Uterus (tissue), 4 donors: ENCODE measurements around the gene PREB. TPM values are rescaled to one million over a fixed set of nuclear protein-coding genes. Genes with fewer than 3 reads are reported as not detected.

Source experiments
- DNase-seq, 2 donors: peaks; one replicate each; pipeline ENCODE4 v3.0.0-alpha.2; 2019 to 2020
- H3K27ac ChIP-seq, 2 donors: fragments of 200-600 bp; sonication (generic); 1 replicate in 1 of 2; 2 replicates in 1 of 2; pipeline ENCODE4 v1.5.1; 2016 to 2018
- H3K27me3 ChIP-seq, 2 donors: fragments of 200-600 bp; sonication (generic); one replicate each; pipeline ENCODE4 v1.5.1; 2018 to 2019; ENCODE audit warnings: control low read depth in 1 of 2
- H3K36me3 ChIP-seq, 2 donors: fragments of 200-600 bp; sonication (generic); one replicate each; pipeline ENCODE4 v1.5.1; 2019; ENCODE audit warnings: control low read depth in 1 of 2
- H3K4me1 ChIP-seq, 2 donors: fragments of 200-600 bp; sonication (generic); one replicate each; pipeline ENCODE4 v1.5.1; 2018 to 2019; ENCODE audit warnings: control low read depth in 1 of 2
- H3K4me3 ChIP-seq, 2 donors: fragments of 200-600 bp; sonication (generic); 1 replicate in 1 of 2; 2 replicates in 1 of 2; pipeline ENCODE4 v1.5.1; 2018 to 2019; ENCODE audit warnings: mild to moderate bottlenecking in 1 of 2
- H3K9me3 ChIP-seq, 2 donors: fragments of 200-600 bp; sonication (generic); one replicate each; pipeline ENCODE4 v1.5.1; 2019; ENCODE audit warnings: control low read depth in 1 of 2
- CTCF ChIP-seq, 4 experiments: fragments of 200-600 bp in 2 of 4; fragments of 450-650 bp in 2 of 4; sonication (generic) in 2 of 4; IDR thresholded peaks; one replicate each; pipeline ENCODE4 v1.5.1; 2016 to 2019; ENCODE audit warnings: antibody characterized with exemption in 4 of 4, mild to moderate bottlenecking in 2 of 4, moderate library complexity in 1 of 4
- POLR2A ChIP-seq, 2 donors: fragments of 450-650 bp; IDR thresholded peaks; one replicate each; pipeline ENCODE4 v1.6.1; 2016; ENCODE audit warnings: antibody characterized with exemption in 2 of 2, mild to moderate bottlenecking in 1 of 2, moderate library complexity in 1 of 2
- intact Hi-C: fragments of 100-400 bp; cut with DNase I; formaldehyde crosslinking; loops from one replicate; pipeline ENCODE4 v1.15.1; 2023; ENCODE audit warnings: low total_unique reads
- total RNA-seq, 4 donors: library from RNA; depleted of rRNA in 3 of 4; stranded (reverse); fragments of >200 nt in 3 of 4; gene quantifications; one replicate each; pipeline versions ENCODE4 v1.1.0 to v1.2.4, GENCODE V29; 2014 to 2023
- donor health status: DM: yes; HTN: yes; CAD: no.

Gene PREB
- total RNA-seq, 4 donors from 2014 or later, result 37.7 to 91.0 (median 62.9) TPM

DNA sequence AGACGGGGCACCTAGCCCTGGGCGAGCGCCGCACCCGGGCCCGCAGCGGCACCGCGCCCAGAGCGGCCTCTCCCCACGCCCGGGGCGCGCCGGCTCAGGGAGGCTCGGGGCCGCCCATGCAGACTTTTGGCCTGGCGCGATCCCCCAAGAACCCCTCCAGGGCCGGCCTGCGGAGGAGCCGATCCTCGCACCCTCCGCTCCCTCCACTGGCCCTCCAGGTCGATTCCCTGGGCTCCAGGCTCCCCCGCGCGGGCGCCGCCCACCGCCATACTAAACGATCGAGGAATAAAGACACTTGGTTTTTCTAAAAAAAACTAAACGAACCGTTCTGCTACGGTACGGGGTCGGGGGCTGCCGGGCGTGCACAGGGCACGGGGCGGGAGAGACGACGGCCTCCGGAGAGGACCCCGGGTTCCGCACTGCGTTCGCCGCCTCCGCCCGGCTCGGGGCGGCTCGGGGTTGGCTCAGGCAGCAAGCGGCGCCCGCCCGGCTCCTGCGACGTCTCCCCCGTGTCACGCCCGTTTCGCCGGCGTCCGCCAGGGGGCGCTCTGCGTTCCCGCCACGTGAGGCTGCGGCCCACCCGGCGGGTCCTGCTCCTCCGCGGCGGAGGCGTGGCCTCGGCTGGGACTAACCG lies 48.2 kb downstream of the PREB start:
- intact Hi-C loops, result no loop called here
- peak overlapping the region; percentile 48 to 62 for H3K4me3 ChIP-seq
- peak; percentile 92 to 98 for DNase-seq
- H3K27ac ChIP-seq, result peak overlapping the region; percentile 82 to 85
- no peaks in the 10 kb centered on the region for H3K36me3 ChIP-seq
- H3K4me1 ChIP-seq, result peaks cover 5 to 23% of the 10 kb centered on the region in 2 donors
- TF ChIP-seq POLR2A (IDR thresholded peaks at IDR 0.05) (peak; percentile 47 to 61), CTCF (IDR thresholded peaks at IDR 0.05) (peak; percentile 66 to 98 (median 94))
- no peaks in the 10 kb centered on the region for H3K9me3 ChIP-seq
- H3K27me3 ChIP-seq, result no peaks in the 10 kb centered on the region

DNA sequence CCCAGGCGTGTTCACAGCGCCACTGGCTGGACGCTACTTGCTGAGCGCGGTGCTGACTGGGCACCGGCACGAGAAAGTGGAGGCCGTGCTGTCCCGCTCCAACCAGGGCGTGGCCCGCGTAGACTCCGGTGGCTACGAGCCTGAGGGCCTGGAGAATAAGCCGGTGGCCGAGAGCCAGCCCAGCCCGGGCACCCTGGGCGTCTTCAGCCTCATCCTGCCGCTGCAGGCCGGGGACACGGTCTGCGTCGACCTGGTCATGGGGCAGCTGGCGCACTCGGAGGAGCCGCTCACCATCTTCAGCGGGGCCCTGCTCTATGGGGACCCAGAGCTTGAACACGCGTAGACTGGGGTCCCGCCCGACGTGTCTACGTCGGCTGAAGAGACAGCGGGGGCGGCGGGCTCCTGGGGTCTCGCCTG lies 48.8 kb downstream of the PREB start:
- no peaks in the 10 kb centered on the region for H3K9me3 ChIP-seq
- peak overlapping the region; percentile 82 to 85 for H3K27ac ChIP-seq
- peak; percentile 75 to 80 for DNase-seq
- intact Hi-C loops, result no loop called here
- no peaks in the 10 kb centered on the region for H3K27me3 ChIP-seq
- peaks cover 5 to 23% of the 10 kb centered on the region in 2 donors for H3K4me1 ChIP-seq
- TF ChIP-seq CTCF (IDR thresholded peaks at IDR 0.05), result peak; percentile 52 to 62 (median 58)
- no peak for TF ChIP-seq POLR2A (IDR thresholded peaks at IDR 0.05)
- H3K4me3 ChIP-seq, result peak overlapping the region; percentile 48 to 62
- H3K36me3 ChIP-seq, result no peaks in the 10 kb centered on the region

DNA sequence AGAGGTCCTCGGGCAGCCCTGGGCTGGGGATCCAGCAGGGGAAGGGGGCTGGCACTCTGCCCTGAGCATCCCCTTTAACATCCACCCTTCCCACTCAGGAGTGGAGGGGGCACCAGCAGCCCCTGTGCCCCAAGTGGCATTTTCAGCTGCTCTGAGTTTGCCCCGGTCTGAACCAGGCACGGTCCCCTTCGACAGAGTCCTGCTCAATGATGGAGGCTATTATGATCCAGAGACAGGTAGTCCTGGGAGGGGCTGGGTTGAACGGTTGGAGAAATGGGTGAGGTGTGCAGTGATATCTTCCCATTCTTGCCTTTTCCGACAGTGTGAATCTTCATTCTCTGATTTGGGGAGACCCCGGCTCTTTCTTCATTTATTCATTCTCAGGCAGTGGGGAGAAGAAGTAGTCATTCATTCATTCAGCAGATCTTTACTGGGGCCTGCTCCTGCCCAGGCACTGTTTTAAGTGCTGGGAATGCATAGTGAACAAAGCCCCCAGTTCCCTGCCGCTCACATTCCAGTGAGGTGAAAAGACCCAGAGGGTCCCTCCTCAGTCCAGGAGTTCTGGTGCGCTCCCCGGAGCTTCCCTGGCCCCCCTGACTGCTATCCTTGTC lies 49.3 kb downstream of the PREB start:
- H3K27me3 ChIP-seq, result no peaks in the 10 kb centered on the region
- H3K27ac ChIP-seq, result peak overlapping the region; percentile 82 to 85
- peak overlapping the region; percentile 48 to 62 for H3K4me3 ChIP-seq
- no peaks in the 10 kb centered on the region for H3K9me3 ChIP-seq
- H3K4me1 ChIP-seq, result peaks cover 5 to 23% of the 10 kb centered on the region in 2 donors
- intact Hi-C loops, result no loop called here
- DNase-seq, result peak in 1 of 2 donors; percentile 40
- no peaks in the 10 kb centered on the region for H3K36me3 ChIP-seq
- no peak for TF ChIP-seq CTCF (IDR thresholded peaks at IDR 0.05)
- peak in 1 of 2 donors; percentile 2 for TF ChIP-seq POLR2A (IDR thresholded peaks at IDR 0.05)

DNA sequence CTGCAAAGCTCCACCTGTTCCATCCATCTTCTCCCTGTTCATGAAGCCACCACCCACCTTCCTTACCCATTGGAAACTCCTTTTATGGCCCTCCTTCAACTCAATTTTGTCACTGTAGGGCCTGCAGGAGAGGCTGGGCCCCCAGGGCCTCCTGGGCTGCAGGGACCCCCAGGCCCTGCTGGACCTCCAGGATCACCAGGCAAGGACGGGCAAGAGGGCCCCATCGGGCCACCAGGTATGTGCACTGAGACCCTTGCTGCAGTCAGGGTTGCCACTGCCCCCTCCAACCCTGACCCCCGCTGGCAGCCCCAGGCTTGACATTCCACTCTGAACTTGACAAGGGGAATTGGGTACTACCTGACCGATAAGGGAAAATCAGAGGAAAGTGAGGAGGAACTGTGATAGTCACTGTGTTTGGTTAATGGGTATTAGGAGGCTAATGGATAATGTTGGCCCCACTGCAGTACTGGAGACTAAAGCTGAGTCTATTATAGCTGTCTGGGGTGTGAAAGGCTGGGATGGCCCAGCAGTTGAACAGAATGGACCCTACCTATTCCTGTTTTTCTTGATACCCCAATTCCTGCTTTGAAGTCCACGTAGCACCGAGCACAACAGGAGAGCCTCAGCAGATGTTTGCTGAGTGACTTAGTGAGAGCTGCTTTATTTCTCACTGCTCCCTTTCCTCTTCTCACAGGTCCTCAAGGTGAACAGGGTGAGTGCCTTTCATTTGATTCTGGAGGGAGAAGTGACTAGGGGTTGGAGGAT lies 50.0 kb downstream of the PREB start:
- Histone ChIP-seq H3K27ac (peak overlapping the region in 1 of 2 donors; percentile 82), H3K27me3 (no peaks in the 10 kb centered on the region), H3K36me3 (no peaks in the 10 kb centered on the region), H3K9me3 (no peaks in the 10 kb centered on the region), H3K4me3 (no peak overlapping the region), H3K4me1 (peaks cover 5 to 23% of the 10 kb centered on the region in 2 donors)
- intact Hi-C loops, result no loop called here
- TF ChIP-seq CTCF (IDR thresholded peaks at IDR 0.05) (no peak), POLR2A (IDR thresholded peaks at IDR 0.05) (no peak)
- DNase-seq, result peak in 1 of 2 donors; percentile 13
